Measurements from ENCODE around the gene CRHBP.

Gene CRHBP

DNA sequence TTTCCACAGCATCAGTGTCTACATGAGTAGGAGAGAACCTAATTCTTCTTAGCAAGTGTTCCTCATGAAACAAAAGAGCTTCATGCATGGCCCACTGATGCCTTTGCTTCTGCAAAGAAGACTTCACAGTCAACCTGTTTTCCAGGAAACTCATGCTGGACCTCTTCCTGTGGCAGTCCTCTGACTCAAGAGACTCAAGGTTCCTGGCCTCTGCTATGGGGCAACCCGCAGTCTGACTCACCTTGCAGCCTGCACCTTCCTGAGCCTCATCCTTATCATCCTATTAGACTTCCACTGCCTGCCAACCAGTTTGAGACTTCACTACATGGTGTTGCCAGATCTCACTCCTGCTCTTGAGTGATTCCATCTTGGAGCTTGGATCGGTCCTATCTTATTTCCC lies 59.8 kb downstream of the CRHBP start:
- in situ Hi-C loops (cut with MboI; ENCODE audit: low sequenced_read_pairs): no loop called here

DNA sequence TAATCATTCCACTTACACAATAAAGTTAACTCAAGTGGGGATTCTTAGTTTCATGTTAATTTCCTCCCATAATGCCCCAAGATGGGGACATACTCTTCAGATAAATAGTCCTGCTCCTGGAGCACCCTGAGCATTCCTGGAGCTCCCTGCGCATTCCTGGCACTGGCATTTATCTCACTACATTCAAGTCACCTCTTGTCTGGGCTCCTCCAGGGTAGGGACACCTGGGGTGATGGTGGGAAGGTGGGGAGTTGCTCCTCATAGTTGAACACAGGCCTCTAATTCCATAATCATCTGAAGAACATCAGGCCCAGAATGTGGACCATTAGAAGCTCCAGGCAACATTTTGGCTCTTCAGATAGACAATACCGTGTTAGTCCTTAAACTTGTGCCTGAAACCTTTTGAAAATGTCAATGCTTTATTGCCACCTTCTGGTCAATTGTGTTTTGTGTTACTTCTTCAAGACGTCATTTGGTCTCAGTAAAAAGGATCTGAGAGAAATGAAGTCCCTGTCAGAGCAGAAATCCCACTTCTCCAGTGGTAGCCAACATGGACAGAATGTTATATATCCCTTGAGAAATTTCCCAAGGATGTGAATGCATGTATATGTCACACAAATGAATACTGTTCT lies 63.2 kb downstream of the CRHBP start:
- in situ Hi-C loops (cut with MboI; ENCODE audit: low sequenced_read_pairs): no loop called here

DNA sequence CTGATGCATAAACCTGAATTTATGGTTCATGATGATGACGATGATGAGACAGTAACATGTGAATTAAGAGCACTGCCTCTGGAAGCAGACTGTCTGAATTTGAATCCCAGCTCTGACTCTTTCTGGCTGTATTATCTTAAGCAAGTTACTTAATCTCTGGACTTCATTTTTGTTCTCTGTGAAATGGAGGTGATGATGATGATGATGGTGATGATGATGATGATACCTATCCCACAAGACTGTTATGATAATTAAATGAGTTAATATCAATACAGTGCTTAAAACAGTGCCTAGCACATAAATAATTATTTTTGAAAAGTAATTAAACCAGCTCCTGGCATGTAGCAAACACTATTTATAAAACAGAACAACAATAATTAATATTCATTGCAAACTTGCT lies 64.1 kb downstream of the CRHBP start:
- in situ Hi-C loops (cut with MboI; ENCODE audit: low sequenced_read_pairs): no loop called here

DNA sequence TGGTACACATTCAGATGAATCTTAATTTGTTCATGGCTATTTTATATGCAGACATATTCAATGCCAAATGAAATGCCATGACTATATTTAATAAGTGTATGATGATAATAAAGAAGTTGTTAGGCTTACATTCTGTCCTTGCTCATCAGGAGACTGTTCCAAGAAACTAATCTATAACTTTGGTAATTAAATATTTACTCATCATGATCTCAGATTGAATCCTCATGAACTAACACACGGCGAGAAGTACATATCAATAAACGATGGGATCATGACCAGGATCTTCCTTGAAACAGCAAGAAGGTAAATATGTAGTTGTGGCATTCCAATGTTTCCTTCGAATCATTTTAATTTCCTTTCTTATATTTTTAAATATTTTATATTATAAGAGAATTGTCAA lies 64.8 kb downstream of the CRHBP start:
- in situ Hi-C loops (cut with MboI; ENCODE audit: low sequenced_read_pairs): no loop called here
